ENCODE data around the gene BIN1. TPM values are rescaled to one million over a fixed set of nuclear protein-coding genes. Genes with fewer than 3 reads are reported as not detected.

The BIN1 gene
- polyA plus RNA-seq, 1 donor from 2014 or later = 61.9 TPM

GRCh38 chr2:127065940-127066318 is 41.0 kb downstream of the BIN1 start:
- TF ChIP-seq MXI1 (conservative IDR thresholded peaks at IDR 0.05; ENCODE audit: poor library complexity, severe bottlenecking) (no peak), EZH2 (IDR thresholded peaks at IDR 0.05; ENCODE audit: borderline replicate concordance, insufficient read depth, low read length, poor library complexity, severe bottlenecking) (no peak), CTCF (IDR thresholded peaks at IDR 0.05; ENCODE audit: poor library complexity, severe bottlenecking) (no peak), SMC3 (conservative IDR thresholded peaks at IDR 0.05; ENCODE audit: poor library complexity) (no peak)
- no peak overlapping the region for H3K4me2 ChIP-seq (ENCODE audit: low read length)
- no peaks in the 10 kb centered on the region for H3K27me3 ChIP-seq (ENCODE audit: insufficient read depth, low read depth, low read length)
- H3K9me2 ChIP-seq (ENCODE audit: insufficient read depth, low read length) = no peaks in the 10 kb centered on the region
- no peaks in the 10 kb centered on the region for H3F3A ChIP-seq (ENCODE audit: insufficient read depth, low read length, poor library complexity, severe bottlenecking)
- H2AFZ ChIP-seq (ENCODE audit: low read depth, low read length) = no peak overlapping the region
- H3K9me3 ChIP-seq (ENCODE audit: low read length) = no peaks in the 10 kb centered on the region
- H4K20me1 ChIP-seq (ENCODE audit: insufficient read depth) = no peaks in the 10 kb centered on the region
- no peak overlapping the region for H3K9ac ChIP-seq (ENCODE audit: low read length)
- H3K79me2 ChIP-seq (replicated peaks; ENCODE audit: insufficient read depth, low read length) = no peaks in the 10 kb centered on the region
- no peak overlapping the region for H3K4me3 ChIP-seq (ENCODE audit: low read length)
- no peaks in the 10 kb centered on the region for H3K36me3 ChIP-seq (ENCODE audit: insufficient read depth, low read length)
- no peak overlapping the region for H3K27ac ChIP-seq (ENCODE audit: low read length)

DNA sequence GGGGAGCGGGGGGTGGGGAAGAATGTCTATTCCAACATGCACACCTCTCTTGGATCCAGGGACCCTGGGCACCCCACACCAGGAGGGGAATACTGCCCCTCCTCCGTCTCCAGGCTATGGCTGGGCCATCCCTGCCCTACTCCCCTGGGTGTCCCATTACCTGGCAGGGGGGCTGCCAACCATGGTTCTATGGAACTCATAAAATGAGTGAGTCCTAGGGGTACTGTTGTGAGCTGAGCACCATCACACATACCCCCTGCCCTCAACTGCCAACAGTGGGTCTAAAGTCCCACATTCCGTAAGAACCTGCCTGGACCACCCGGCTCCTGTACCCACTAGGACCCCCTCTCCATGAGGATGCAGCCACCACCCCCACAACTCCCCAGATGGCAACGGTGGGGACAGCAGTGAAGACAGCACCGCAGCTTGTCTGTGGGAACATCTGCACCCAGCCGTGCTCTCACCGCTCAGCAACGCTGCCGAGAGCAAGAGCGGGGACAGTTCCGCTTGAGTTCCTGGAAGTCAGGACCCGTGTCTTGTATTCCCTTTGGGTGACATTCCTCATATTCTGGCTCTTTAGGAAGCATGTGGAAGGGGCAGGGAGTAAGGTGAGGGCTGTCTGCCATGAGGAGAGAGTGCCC is 41.5 kb downstream of the BIN1 start:
- no peak overlapping the region for H3K27ac ChIP-seq (ENCODE audit: low read length)
- H4K20me1 ChIP-seq (ENCODE audit: insufficient read depth) = no peaks in the 10 kb centered on the region
- H3K9me2 ChIP-seq (ENCODE audit: insufficient read depth, low read length) = no peaks in the 10 kb centered on the region
- H3K4me3 ChIP-seq (ENCODE audit: low read length) = no peak overlapping the region
- H3K9me3 ChIP-seq (ENCODE audit: low read length) = no peaks in the 10 kb centered on the region
- H3K79me2 ChIP-seq (replicated peaks; ENCODE audit: insufficient read depth, low read length) = no peaks in the 10 kb centered on the region
- H3K27me3 ChIP-seq (ENCODE audit: insufficient read depth, low read depth, low read length) = no peaks in the 10 kb centered on the region
- no peaks in the 10 kb centered on the region for H3F3A ChIP-seq (ENCODE audit: insufficient read depth, low read length, poor library complexity, severe bottlenecking)
- no peak overlapping the region for H3K9ac ChIP-seq (ENCODE audit: low read length)
- no peak overlapping the region for H3K4me2 ChIP-seq (ENCODE audit: low read length)
- H2AFZ ChIP-seq (ENCODE audit: low read depth, low read length) = no peak overlapping the region
- TF ChIP-seq REST (IDR thresholded peaks at IDR 0.05; ENCODE audit: borderline replicate concordance) = no peak
- no peak for TF ChIP-seq TAF1 (IDR thresholded peaks at IDR 0.05; ENCODE audit: low read depth)
- no peak for TF ChIP-seq POLR2AphosphoS5 (IDR thresholded peaks at IDR 0.05)
- no peak for TF ChIP-seq SMC3 (conservative IDR thresholded peaks at IDR 0.05; ENCODE audit: poor library complexity)
- no peaks in the 10 kb centered on the region for H3K36me3 ChIP-seq (ENCODE audit: insufficient read depth, low read length)

GRCh38 chr2:127064642-127065250 is 42.2 kb downstream of the BIN1 start:
- no peaks in the 10 kb centered on the region for H3K27me3 ChIP-seq (ENCODE audit: insufficient read depth, low read depth, low read length)
- no peak overlapping the region for H3K4me2 ChIP-seq (ENCODE audit: low read length)
- no peaks in the 10 kb centered on the region for H3F3A ChIP-seq (ENCODE audit: insufficient read depth, low read length, poor library complexity, severe bottlenecking)
- no peaks in the 10 kb centered on the region for H3K9me2 ChIP-seq (ENCODE audit: insufficient read depth, low read length)
- H2AFZ ChIP-seq (ENCODE audit: low read depth, low read length) = no peak overlapping the region
- H3K79me2 ChIP-seq (replicated peaks; ENCODE audit: insufficient read depth, low read length) = no peaks in the 10 kb centered on the region
- H3K27ac ChIP-seq (ENCODE audit: low read length) = no peak overlapping the region
- no peaks in the 10 kb centered on the region for H3K9me3 ChIP-seq (ENCODE audit: low read length)
- no peak overlapping the region for H3K9ac ChIP-seq (ENCODE audit: low read length)
- H4K20me1 ChIP-seq (ENCODE audit: insufficient read depth) = no peaks in the 10 kb centered on the region
- H3K36me3 ChIP-seq (ENCODE audit: insufficient read depth, low read length) = no peaks in the 10 kb centered on the region
- TF ChIP-seq REST (IDR thresholded peaks at IDR 0.05; ENCODE audit: borderline replicate concordance) (no peak), TAF1 (IDR thresholded peaks at IDR 0.05; ENCODE audit: low read depth) (no peak)
- no peak overlapping the region for H3K4me3 ChIP-seq (ENCODE audit: low read length)
